NT2/D1 (cell line): ENCODE measurements around the gene DIP2C.

Source experiments
- YY1 ChIP-seq: IDR thresholded peaks from 2 replicates; pipeline ENCODE4 v1.6.1; 2011; ENCODE audit not compliant: insufficient read length, insufficient read depth
- ZNF274 ChIP-seq: IDR thresholded peaks from 2 replicates; pipeline ENCODE4 v1.6.1; 2011; ENCODE audit warnings: mild to moderate bottlenecking, low read depth, low read length

- TF ChIP-seq YY1, result no peak
- TF ChIP-seq ZNF274, result no peak
Observed at GRCh38 chr10:408236-408635, 281.2 kb downstream of the DIP2C start.
